Fibroblast of lung (primary cell): ENCODE measurements around the gene NUPR1. TPM values are rescaled to one million over a fixed set of nuclear protein-coding genes. Genes with fewer than 3 reads are reported as not detected.

Experiments used
- DNase-seq, 2 donors: peaks; one replicate each; pipeline versions ENCODE4 v3.0.0 to v3.0.0-alpha.2; 2010; ENCODE audit warnings: low read depth in 2 of 2
- H2AFZ ChIP-seq: 2 replicates; pipeline ENCODE4 v1.5.1; 2012; ENCODE audit warnings: low read length, control low read depth, inconsistent platforms
- H3K27ac ChIP-seq: 2 replicates; pipeline ENCODE4 v1.5.1; 2011; ENCODE audit warnings: low read length, control low read depth; ENCODE audit not compliant: insufficient read depth
- H3K27me3 ChIP-seq: 2 replicates; pipeline ENCODE4 v1.5.1; 2011; ENCODE audit warnings: mild to moderate bottlenecking, low read length; ENCODE audit not compliant: control insufficient read depth, insufficient read depth
- H3K36me3 ChIP-seq: 2 replicates; pipeline ENCODE4 v1.5.1; 2011; ENCODE audit warnings: low read length; ENCODE audit not compliant: control insufficient read depth, insufficient read depth
- H3K4me1 ChIP-seq: 2 replicates; pipeline ENCODE4 v1.5.1; 2011; ENCODE audit warnings: low read length; ENCODE audit not compliant: control insufficient read depth, insufficient read depth; ENCODE audit errors: extremely low read depth
- H3K4me2 ChIP-seq: 2 replicates; pipeline ENCODE4 v1.5.1; 2011; ENCODE audit warnings: low read length, control low read depth; ENCODE audit not compliant: insufficient read depth; ENCODE audit errors: extremely low read depth
- H3K4me3 ChIP-seq, 4 experiments: fragments of 200-600 bp in 1 of 4; sonication (generic) in 1 of 4; replicated peaks in 1 of 4; 2 replicates each; pipeline ENCODE4 v1.5.1; 2011 to 2016; ENCODE audit warnings: low read length in 4 of 4, low read depth in 3 of 4, mild to moderate bottlenecking in 3 of 4, control low read depth in 2 of 4, inconsistent platforms in 1 of 4, mixed read lengths in 1 of 4; ENCODE audit not compliant: insufficient read depth in 1 of 4; ENCODE audit errors: control extremely low read depth in 1 of 4
- H3K79me2 ChIP-seq: 2 replicates; pipeline ENCODE4 v1.5.1; 2012; ENCODE audit warnings: mild to moderate bottlenecking, low read length, inconsistent platforms; ENCODE audit not compliant: control insufficient read depth, insufficient read depth
- H3K9ac ChIP-seq: 2 replicates; pipeline ENCODE4 v1.5.1; 2011; ENCODE audit warnings: mild to moderate bottlenecking, low read length, control low read depth; ENCODE audit not compliant: insufficient read depth
- H3K9me3 ChIP-seq: 2 replicates; pipeline ENCODE4 v1.5.1; 2012; ENCODE audit warnings: low read depth, low read length; ENCODE audit not compliant: control insufficient read depth, insufficient read depth
- H4K20me1 ChIP-seq: 2 replicates; pipeline ENCODE4 v1.5.1; 2011; ENCODE audit warnings: low read length; ENCODE audit not compliant: control insufficient read depth, insufficient read depth; ENCODE audit errors: extremely low read depth
- EZH2 ChIP-seq: IDR thresholded peaks from 2 replicates; pipeline ENCODE4 v1.5.1; 2012; ENCODE audit warnings: low read length, control low read depth, mild to moderate bottlenecking; ENCODE audit errors: missing control alignments
- polyA plus RNA-seq, 2 donors: library from polyadenylated mRNA; depleted of rRNA in 1 of 2; stranded (reverse) in 1 of 2; unstranded in 1 of 2; fragments of >200 nt; gene quantifications; 2 replicates each; pipeline ENCODE4 v1.2.1, GENCODE V29; 2011 to 2012; ENCODE audit warnings: missing spikeins in 1 of 2
- total RNA-seq: library from RNA; depleted of rRNA; stranded (reverse); fragments of >200 nt; gene quantifications from 2 replicates; pipeline ENCODE4 v1.2.1, GENCODE V29; 2014
- TF ChIP-seq, protein P1 (sequence below), 2 donors: IDR thresholded peaks in 1 of 2; conservative IDR thresholded peaks in 1 of 2; 1 replicate in 1 of 2; 2 replicates in 1 of 2; pipeline ENCODE4 v1.5.1; 2011 to 2012; ENCODE audit warnings: low read length in 2 of 2, control low read depth in 1 of 2, inconsistent platforms in 1 of 2, low read depth in 1 of 2, mild to moderate bottlenecking in 1 of 2

The NUPR1 gene
- total and polyA plus RNA-seq, 2 donors (not counting 1 experiment from before 2014, with no cell fraction given) = 38.0 to 87.0 TPM

DNA sequence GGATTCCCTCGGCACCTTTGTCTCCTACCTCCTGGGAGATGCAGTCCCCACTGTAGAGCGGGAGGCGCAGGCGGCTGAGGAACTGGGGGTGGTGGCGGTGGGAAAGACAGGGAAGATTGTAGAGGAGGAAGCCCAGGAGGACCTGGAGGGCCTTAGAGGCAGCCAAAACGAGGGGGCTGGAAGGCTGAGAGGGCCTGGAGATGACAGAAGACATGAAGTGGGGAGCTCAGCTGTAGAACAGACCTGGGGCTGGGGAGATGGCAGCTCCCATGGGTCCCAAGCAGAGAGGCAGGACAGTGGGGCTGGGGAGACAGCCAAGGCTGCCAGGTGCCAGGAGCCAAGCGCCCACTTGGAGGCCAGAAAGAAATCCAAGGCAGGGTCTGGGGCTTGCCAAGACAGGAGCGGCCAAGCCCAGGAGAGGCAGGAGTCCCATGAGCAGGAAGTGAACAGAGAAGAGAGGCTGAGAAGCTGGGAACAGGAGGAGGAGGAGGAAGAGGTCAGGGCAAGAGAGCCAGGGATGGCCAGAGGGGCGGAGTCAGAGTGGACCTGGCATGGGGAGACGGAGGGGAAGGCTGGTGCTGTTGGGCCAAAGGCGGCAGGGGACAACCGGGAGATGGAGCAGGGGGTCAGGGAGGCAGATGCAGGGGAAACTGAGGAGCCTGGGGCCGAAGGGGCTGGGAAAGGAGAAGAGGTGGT, 43.5 kb downstream of the NUPR1 start:
- no peaks in the 10 kb centered on the region for H3K36me3 ChIP-seq
- H3K4me2 ChIP-seq = no peak overlapping the region
- no peaks in the 10 kb centered on the region for H3K4me1 ChIP-seq
- TF ChIP-seq EZH2 = no peak
- TF ChIP-seq, protein P1, sequence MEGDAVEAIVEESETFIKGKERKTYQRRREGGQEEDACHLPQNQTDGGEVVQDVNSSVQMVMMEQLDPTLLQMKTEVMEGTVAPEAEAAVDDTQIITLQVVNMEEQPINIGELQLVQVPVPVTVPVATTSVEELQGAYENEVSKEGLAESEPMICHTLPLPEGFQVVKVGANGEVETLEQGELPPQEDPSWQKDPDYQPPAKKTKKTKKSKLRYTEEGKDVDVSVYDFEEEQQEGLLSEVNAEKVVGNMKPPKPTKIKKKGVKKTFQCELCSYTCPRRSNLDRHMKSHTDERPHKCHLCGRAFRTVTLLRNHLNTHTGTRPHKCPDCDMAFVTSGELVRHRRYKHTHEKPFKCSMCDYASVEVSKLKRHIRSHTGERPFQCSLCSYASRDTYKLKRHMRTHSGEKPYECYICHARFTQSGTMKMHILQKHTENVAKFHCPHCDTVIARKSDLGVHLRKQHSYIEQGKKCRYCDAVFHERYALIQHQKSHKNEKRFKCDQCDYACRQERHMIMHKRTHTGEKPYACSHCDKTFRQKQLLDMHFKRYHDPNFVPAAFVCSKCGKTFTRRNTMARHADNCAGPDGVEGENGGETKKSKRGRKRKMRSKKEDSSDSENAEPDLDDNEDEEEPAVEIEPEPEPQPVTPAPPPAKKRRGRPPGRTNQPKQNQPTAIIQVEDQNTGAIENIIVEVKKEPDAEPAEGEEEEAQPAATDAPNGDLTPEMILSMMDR (conservative IDR thresholded peaks at IDR 0.05 in 1 of 2, IDR thresholded peaks at IDR 0.05 in 1 of 2; ENCODE audit: low read depth in 1 of 2, low read length in 2 of 2) = no peak
- H3K79me2 ChIP-seq = peaks cover 3% of the 10 kb centered on the region
- H3K9ac ChIP-seq = no peak overlapping the region
- no peak overlapping the region for H3K4me3 ChIP-seq
- no peaks in the 10 kb centered on the region for H3K9me3 ChIP-seq
- no peak overlapping the region for H2AFZ ChIP-seq
- peaks cover 2% of the 10 kb centered on the region for H3K27me3 ChIP-seq
- H4K20me1 ChIP-seq = no peaks in the 10 kb centered on the region
- no peak overlapping the region for H3K27ac ChIP-seq
- no peak for DNase-seq

DNA sequence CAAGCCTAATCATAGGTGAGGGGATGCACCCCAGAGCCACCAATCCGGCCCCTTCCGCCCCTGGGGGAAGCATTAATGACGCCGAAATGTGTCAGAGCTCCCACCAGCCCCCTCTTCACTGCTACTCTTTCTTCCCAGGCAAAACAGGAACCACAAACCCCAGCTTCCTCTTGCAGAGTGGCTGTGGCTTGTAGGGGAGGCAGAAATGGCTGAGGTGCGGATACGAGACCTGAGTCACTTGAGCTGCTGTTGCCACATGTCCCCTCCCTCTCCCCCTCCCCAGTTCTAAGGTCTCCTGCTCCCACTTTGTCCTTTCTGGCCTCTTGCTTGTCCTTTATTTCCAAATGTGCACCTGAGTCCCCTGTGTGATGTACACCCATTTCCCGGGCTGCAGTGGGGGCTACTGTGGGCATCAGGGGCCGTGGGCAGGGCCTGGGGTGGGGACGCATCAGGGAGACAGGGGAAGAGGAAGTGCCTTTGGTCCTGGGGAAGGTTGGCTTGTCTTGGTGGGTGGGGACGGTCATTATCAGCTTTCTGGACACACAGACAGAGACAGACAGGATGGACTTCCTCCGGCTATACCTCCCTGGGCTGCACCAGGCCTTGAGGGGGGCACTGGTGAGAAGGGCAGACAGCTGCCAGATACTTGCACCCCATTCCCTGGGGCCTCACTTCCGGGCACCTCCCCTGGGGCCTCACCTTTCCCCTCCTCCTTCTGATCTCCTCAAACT, 44.5 kb downstream of the NUPR1 start, which contains the start of gene APOBR:
APOBR (plus strand) TSS at position 523 of the 731 bp plus-strand sequence; CDS start at position 562, 39 bp downstream.
- Histone ChIP-seq H3K27me3 (peaks cover 2% of the 10 kb centered on the region), H3K27ac (no peak within 1 kb of the TSS), H4K20me1 (no peaks in the 10 kb centered on the region), H3K79me2 (peaks cover 3% of the 10 kb centered on the region), H3K4me3 (no peak within 1 kb of the TSS), H3K4me2 (no peak within 1 kb of the TSS), H3K9me3 (no peaks in the 10 kb centered on the region), H2AFZ (no peak within 1 kb of the TSS), H3K36me3 (peaks cover 1% of the 10 kb centered on the region), H3K9ac (no peak within 1 kb of the TSS), H3K4me1 (no peaks in the 10 kb centered on the region)
- DNase-seq = no peak
- TF ChIP-seq, protein P1 (conservative IDR thresholded peaks at IDR 0.05 in 1 of 2, IDR thresholded peaks at IDR 0.05 in 1 of 2; ENCODE audit: low read depth in 1 of 2, low read length in 2 of 2) = no peak
- no peak for TF ChIP-seq EZH2

DNA sequence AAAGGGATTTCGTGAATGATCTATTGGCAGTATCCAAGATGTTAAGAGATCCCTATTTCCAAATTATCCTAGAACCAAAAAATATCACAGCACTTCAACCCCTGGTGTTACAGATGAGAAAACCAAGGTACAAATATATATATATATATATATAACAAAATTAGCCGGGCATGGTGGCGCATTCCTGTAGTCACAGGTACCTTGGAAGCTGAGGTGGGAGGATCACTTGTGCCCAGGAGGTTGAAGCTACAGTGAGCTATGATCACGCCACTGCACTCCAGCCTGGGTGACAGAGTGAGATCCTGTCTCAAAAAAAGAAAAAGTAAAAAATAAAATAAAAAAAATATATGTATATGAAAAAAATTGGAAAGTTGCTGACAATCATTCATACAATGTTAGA, 46.3 kb downstream of the NUPR1 start:
- Histone ChIP-seq H3K4me1 (no peaks in the 10 kb centered on the region), H3K4me2 (peak overlapping the region; percentile 59), H3K4me3 (peak overlapping the region in 3 of 4 experiments; percentile 68 to 100 (median 93)), H3K9me3 (no peaks in the 10 kb centered on the region), H4K20me1 (no peaks in the 10 kb centered on the region), H3K36me3 (peaks cover 9% of the 10 kb centered on the region), H3K79me2 (peaks cover 3% of the 10 kb centered on the region), H2AFZ (peak overlapping the region; percentile 63), H3K27ac (peak overlapping the region; percentile 98), H3K27me3 (peaks cover 2% of the 10 kb centered on the region), H3K9ac (peak overlapping the region; percentile 89)
- DNase-seq = no peak
- TF ChIP-seq, protein P1 (conservative IDR thresholded peaks at IDR 0.05 in 1 of 2, IDR thresholded peaks at IDR 0.05 in 1 of 2; ENCODE audit: low read depth in 1 of 2, low read length in 2 of 2) = no peak
- no peak for TF ChIP-seq EZH2
